Midbrain (tissue), 1 donor: ENCODE measurements around the gene CXXC5.

Source experiments
- DNase-seq: peaks from one replicate; lab custom pipeline; 2025; lab: John Stamatoyannopoulos, UW

Gene CXXC5

DNA sequence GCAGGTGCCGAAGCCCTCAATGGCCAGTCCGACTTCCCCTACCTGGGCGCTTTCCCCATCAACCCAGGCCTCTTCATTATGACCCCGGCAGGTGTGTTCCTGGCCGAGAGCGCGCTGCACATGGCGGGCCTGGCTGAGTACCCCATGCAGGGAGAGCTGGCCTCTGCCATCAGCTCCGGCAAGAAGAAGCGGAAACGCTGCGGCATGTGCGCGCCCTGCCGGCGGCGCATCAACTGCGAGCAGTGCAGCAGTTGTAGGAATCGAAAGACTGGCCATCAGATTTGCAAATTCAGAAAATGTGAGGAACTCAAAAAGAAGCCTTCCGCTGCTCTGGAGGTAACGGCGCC, 32.9 kb downstream of the CXXC5 start:
- no peak for DNase-seq

DNA sequence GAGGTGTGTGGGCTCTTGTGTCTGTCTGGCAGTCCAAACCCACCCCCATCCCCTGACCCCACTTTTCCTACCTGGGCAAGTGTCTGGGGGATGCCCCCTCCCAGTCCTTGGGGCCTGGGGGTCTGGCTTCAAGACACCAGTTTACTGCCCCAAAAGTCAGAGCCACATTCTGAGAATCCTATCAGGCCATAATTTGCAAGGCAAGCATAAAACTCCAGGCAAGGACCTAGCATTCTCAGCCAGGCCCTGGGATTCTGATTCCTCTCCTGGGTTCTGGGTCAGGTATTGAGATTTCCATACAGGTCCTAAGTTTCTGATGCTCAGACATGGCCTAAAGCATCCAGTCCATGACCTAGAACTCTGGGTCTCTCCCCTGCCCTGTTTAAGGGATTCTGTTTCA, 33.3 kb downstream of the CXXC5 start:
- no peak for DNase-seq

- DNase-seq, result peak; percentile 67
These were observed 34.1 kb downstream of the CXXC5 start for GRCh38 chr5:139682016-139682975.

GRCh38 chr5:139683295-139684271, 35.4 kb downstream of the CXXC5 start:
- DNase-seq, result no peak

- DNase-seq, result no peak
These were observed 36.3 kb downstream of the CXXC5 start for GRCh38 chr5:139684350-139684880.

DNA sequence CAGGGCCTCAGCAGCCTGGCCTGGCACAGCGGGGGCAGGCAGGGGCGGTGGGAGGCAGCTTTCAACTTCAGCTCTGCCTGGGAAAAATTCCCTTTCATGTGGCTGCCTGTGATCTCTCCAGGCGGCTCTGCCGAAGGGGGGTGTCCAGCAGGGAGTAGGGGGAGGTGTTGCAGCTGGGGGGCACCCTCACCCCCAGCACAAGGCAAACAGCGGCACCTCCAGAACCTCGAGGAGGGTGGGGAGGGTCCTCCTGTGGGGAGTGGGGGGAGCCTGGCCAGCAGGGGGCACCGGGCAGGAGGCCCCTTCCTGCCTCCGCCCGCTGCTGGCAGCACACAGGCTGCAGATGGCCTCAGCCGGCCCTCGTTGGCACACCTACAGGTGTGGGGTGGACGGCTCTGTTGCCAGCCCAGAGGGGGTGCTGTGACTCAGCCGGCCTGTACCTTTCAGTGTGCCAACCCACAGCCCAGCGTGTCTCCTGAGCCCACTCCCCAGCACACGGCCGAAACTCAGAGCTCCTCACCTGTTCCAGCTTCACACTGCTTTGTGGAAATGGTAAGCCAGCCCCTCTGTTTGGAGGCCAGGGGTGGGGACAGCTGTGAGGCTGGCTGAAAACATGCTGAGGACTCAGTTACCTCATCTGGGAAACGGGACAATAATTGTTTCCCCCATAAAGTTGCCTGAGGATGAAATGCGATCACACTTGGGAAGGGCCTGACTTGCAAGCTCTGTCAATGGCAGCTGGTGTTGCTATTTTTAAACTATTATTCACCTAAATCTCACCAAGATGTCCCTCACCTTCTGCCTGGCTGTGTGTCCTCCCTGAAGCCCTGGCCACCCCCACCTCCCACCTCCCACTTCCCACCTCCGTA, 37.0 kb downstream of the CXXC5 start:
- no peak for DNase-seq

DNA sequence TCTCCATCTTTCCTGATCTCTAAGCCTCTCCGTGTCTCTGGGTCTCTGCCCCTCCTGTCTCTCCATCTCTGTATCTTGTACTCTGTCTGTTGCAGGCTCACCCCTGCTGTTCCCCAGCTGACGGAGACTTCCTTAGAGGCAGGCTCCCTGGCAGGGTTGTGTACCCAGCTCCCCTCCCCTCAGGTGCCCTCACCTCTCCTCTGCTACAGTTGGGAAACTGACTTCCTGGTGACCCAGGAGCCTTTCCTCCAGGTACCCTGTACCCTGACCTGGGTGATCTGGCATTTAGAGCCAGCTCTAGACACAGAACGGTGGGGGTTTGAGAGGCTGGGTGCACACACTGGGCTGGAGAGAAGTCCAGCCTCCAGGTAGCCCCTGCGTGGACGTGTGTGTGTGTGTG, 37.7 kb downstream of the CXXC5 start:
- no peak for DNase-seq

DNA sequence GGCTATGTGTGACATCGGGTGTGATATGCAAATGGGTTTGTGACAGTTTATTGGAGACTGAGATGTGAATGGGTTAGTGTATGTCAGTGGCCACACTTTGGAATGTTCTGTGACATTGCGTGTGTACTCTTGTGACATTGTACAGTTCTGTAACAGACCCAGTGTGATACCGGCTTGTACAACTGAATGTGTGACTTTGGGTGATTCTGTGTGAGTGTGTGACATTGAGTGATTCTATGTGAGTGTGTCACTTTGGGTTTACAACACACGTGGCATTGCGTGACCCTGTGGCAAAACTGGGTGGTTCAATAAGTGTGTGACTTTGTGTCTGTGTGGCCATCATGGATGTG, 38.2 kb downstream of the CXXC5 start:
- no peak for DNase-seq

- no peak for DNase-seq
These were observed 38.7 kb downstream of the CXXC5 start for GRCh38 chr5:139686706-139687441.

DNA sequence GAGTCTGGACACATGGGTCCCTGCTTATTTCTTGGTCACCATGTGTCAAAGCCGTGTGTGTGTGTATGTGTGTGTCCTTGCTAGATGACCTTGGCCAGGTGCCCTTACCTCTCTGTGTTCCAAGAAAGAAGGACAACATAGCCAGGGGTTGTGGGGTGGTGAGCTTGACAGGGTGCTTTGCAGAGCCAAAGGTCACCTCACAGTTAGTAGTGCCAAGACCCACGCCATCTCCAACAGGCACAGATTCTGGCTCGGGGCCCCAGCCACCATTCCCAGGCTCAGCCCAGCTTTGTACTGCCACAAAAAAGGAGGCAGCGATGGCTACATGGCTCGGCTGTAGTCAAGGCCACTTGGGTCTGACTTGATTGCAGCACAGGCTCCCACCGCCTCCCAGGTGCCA, 39.5 kb downstream of the CXXC5 start:
- no peak for DNase-seq

GRCh38 chr5:139688088-139688702, 40.0 kb downstream of the CXXC5 start:
- DNase-seq, result no peak

- no peak for DNase-seq
These were observed 40.7 kb downstream of the CXXC5 start for GRCh38 chr5:139688751-139689372.

GRCh38 chr5:139689631-139690063, 41.5 kb downstream of the CXXC5 start:
- DNase-seq, result no peak

- peak; percentile 75 for DNase-seq
These were observed 42.1 kb downstream of the CXXC5 start for GRCh38 chr5:139690064-139690802.

GRCh38 chr5:139690803-139691629, 42.9 kb downstream of the CXXC5 start:
- DNase-seq, result no peak

DNA sequence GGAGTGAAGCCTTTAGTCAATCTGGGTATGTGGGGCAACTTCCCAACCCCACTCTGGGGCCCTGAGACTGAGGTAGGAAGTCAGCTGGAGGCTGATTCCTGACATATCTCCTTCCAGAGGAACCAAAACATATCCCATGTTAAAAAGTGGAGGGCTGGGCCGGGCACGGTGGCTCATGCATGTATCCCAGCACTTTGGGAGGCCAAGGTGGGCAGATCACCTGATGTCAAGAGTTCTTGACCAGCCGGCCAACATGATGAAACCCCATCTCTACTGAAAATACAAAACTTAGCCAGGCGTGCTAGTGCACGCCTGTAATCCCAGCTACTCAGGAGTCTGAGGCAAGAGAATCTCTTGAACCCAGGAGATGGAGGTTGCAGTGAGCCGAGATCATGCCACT, 44.0 kb downstream of the CXXC5 start:
- DNase-seq, result no peak

DNA sequence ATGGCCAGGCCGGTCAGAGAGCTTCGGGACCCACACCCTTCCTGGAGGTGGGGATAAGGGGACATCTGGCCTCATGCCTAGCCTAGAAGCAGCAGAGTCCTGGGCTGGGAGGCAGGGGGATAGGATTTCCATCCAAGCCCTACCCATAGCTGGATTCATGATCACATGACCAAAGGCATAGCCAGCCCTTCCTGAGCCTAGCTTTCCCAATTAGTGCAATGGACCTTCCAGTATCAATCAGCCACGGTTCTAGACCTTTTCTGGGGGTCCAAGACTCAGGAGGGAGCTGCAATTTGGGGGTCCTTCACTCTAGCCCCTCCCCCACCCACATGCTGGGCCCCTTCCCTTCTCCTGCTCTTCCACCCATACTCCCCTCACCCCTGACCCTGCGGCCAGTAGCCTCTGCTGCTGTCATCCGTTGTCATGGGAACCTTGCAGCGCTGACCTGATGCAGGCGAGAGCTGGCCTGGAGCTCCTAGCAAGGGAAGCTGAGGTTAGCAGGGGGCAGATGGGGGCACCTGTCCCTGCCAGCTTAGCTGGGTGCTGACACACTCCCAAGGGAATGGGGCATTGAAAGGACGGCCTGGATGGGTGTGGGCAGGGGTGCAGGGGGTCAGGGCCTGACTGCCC, 44.6 kb downstream of the CXXC5 start:
- DNase-seq, result no peak
